ENCODE measurements around the gene COL5A1.

The COL5A1 gene

DNA sequence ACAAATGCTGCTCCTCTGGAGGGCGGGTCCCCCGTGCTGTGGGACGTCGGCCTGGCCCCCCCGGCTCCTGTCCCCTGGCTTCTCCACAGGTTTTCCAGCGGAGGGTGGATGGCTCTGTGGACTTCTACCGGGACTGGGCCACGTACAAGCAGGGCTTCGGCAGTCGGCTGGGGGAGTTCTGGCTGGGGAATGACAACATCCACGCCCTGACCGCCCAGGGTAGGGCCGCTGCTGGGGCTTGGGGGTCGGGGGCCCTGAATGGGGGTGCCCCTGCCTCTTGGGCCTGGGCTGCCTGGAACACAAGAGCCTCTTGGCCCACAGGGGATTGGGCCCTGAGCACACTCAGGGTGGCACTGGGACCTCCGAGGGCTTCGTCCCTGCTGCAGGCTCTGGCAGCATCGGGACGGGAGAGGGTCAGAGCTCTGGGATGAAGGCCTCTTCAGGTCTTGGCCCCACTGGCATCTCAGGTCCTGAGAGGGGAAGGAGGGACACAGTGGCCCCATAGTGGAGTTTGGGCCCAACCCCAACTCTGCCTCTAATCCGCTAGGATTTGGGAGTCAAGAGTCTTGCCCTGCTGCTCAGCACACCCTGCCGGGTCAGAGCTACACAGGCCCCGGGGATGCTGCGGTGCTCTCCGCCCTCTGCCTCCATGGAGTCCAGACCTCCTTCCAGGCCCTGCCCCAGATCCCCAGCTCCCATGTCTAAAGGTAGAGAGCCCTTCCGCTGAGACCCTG, 244.2 kb downstream of the COL5A1 start:
- no peak for DNase-seq

GRCh38 chr9:134886413-134886913, 244.9 kb downstream of the COL5A1 start:
- DNase-seq: no peak

DNA sequence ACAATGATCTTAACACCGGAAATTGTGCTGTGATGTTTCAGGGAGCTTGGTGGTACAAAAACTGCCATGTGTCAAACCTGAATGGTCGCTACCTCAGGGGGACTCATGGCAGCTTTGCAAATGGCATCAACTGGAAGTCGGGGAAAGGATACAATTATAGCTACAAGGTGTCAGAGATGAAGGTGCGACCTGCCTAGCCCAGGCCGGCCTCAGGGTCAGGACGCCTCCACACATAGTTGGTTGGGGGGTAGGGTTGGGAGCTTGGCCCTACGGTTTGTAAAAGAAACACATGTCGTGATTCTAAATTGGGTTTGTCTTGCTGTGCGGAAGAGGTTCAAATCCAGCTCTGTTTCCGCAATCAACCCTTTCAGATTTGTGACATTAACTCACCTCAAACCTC, 245.6 kb downstream of the COL5A1 start:
- no peak for DNase-seq

DNA sequence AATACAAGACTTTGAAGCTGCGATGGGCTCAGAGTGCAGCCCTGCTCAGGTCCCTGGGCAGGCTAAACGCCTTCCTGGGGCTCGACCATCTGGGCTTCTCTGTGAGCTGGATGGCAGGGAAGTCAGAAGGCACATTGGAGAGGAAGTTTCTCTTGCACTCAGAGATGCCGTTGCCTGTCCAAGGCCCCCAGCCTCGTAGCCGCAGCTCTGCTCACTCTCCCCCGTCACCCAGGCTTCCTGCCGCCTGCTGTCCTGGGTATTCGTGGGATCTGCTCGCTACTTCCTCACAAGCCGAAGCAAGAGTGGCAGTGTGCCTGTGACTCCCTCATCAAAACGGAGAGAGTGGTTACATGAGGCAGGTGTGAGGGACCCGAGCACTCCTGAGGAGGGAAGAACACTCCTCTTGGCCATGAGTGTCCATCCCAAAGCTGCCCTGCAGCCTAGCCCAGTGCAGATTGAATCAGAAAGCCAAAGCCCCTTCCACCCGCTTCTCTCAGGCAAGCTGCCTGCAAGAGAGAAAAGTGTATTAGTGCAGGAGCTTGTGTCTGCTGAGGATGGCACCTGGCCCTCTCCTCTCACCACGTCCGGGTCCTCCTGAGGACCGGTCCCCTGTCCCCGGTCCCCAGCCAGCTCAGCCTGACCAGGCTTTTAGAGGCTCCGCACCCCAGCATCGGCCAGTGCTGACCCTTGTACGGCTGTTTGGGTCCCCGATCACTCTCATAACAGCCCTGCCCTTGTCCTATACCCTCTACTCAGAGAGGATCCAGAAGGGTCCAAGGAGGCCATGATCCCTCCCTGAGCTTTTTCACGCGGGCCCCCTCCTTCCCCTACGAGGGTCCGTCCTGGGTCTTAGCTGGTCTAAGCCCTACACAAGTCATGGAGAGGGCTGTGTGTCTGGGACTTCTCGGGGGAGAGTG, 246.3 kb downstream of the COL5A1 start:
- DNase-seq: no peak

DNA sequence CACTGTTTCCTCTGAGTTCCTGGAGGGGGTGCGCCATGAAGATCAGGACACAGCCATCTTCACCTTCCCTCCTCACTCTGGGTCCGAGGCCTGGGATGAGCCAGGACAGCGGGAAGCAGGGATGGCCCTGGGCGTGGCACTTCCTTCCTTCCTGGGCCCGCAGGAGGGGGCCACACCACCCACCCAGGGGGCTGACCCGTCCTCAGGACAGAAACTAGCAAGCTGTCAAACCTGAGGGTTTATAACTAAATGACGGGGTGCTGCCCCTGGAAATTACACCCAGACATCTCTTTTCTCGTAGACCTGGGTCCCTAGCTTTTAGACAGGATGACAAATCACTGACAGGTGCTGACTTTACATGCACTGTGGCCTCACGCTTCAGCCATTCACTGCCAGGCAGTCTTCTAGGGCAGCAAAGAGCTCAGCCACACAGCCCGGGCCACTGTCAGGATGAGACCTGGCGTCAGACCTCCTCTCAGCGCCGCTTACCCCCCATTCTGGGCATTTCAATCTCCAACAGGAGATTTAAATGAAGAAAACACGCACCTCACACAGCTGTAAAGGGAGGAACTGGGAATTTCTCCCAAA, 247.1 kb downstream of the COL5A1 start:
- no peak for DNase-seq

- DNase-seq: no peak
Measured at GRCh38 chr9:134889386-134890154, 248.0 kb downstream of the COL5A1 start.

DNA sequence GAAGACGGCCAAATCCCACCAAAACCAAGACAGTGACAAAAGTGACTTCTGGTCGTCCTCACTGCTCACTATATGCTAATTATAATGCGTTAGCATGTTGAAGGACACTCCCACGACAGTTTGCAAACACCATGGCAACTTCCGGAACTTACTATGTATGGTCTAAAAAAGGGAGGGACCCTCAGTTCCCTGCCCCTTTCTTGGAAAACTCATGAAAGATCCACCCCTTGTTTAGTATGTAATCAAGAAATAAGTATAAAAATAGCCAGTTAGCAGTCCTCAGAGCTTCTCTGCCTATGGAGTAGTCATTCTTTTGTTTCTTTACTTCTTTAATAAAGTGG, 248.5 kb downstream of the COL5A1 start:
- DNase-seq: no peak

GRCh38 chr9:134891053-134891452, 249.4 kb downstream of the COL5A1 start:
- no peak for DNase-seq

- no peak for DNase-seq
Measured at GRCh38 chr9:134891713-134892112, 250.1 kb downstream of the COL5A1 start.

GRCh38 chr9:134892221-134892620, 250.6 kb downstream of the COL5A1 start:
- no peak for DNase-seq

GRCh38 chr9:134892820-134893420, 251.3 kb downstream of the COL5A1 start:
- no peak for DNase-seq
